NCI-H146 treated with DMSO at 0.1 percent for 48 hours (cell line): Measurements from ENCODE around the gene UFSP1.

Experiments
- DNase-seq: peaks from one replicate; lab custom pipeline; 2025; ENCODE audit not compliant: unreplicated experiment; lab: John Stamatoyannopoulos, UW

UFSP1 gene

GRCh38 chr7:100882785-100883526 is 6.6 kb downstream of the UFSP1 start:
- DNase-seq: no peak

- DNase-seq: no peak
These were observed 7.3 kb downstream of the UFSP1 start for GRCh38 chr7:100882201-100882600.

GRCh38 chr7:100881136-100881535 is 8.4 kb downstream of the UFSP1 start:
- no peak for DNase-seq

- no peak for DNase-seq
These were observed 8.9 kb downstream of the UFSP1 start for GRCh38 chr7:100880645-100881044.

GRCh38 chr7:100879685-100880261 is 9.7 kb downstream of the UFSP1 start:
- no peak for DNase-seq

- DNase-seq: no peak
These were observed 10.8 kb downstream of the UFSP1 start for GRCh38 chr7:100878685-100879084.

GRCh38 chr7:100878013-100878412 is 11.5 kb downstream of the UFSP1 start:
- no peak for DNase-seq

- no peak for DNase-seq
These were observed 14.2 kb downstream of the UFSP1 start for GRCh38 chr7:100875356-100875751.

- DNase-seq: peak; percentile 92
These were observed 14.7 kb downstream of the UFSP1 start, which contains the start of gene SRRT for GRCh38 chr7:100874577-100875355. Gene SRRT, plus strand, starts transcription at chr7:100875103. Its CDS starts 488 bp downstream, at chr7:100875591.

GRCh38 chr7:100874300-100874576 is 15.3 kb downstream of the UFSP1 start:
- no peak for DNase-seq

- DNase-seq: no peak
These were observed 15.8 kb downstream of the UFSP1 start for GRCh38 chr7:100873599-100874299.

- no peak for DNase-seq
These were observed 21.6 kb downstream of the UFSP1 start for GRCh38 chr7:100867776-100868485.

GRCh38 chr7:100867040-100867775 is 22.3 kb downstream of the UFSP1 start, which contains the start of gene TRIP6:
Gene TRIP6, plus strand, starts transcription at chr7:100867387. Its CDS starts 111 bp downstream, at chr7:100867498.
- no peak for DNase-seq

- no peak for DNase-seq
These were observed 22.8 kb downstream of the UFSP1 start for GRCh38 chr7:100866729-100867039.

GRCh38 chr7:100865938-100866728 is 23.4 kb downstream of the UFSP1 start:
- DNase-seq: no peak

- no peak for DNase-seq
These were observed 24.1 kb downstream of the UFSP1 start for GRCh38 chr7:100865372-100865911.

- DNase-seq: no peak
These were observed 25.2 kb downstream of the UFSP1 start for GRCh38 chr7:100864263-100864845.

- no peak for DNase-seq
These were observed 26.0 kb downstream of the UFSP1 start for GRCh38 chr7:100863406-100863950.

- DNase-seq: no peak
These were observed 27.9 kb downstream of the UFSP1 start for GRCh38 chr7:100861616-100861985.
